Parietal lobe (tissue), 1 donor: Measurements from ENCODE around the gene SGSH. TPM values are rescaled to one million over a fixed set of nuclear protein-coding genes. Genes with fewer than 3 reads are reported as not detected.

Source experiments
- total RNA-seq: library from RNA; depleted of rRNA; stranded (reverse); fragments of >200 nt; gene quantifications from one replicate; pipeline ENCODE4 v1.2.3, GENCODE V29; 2014

Gene SGSH
- total RNA-seq: 7.2 TPM

DNA sequence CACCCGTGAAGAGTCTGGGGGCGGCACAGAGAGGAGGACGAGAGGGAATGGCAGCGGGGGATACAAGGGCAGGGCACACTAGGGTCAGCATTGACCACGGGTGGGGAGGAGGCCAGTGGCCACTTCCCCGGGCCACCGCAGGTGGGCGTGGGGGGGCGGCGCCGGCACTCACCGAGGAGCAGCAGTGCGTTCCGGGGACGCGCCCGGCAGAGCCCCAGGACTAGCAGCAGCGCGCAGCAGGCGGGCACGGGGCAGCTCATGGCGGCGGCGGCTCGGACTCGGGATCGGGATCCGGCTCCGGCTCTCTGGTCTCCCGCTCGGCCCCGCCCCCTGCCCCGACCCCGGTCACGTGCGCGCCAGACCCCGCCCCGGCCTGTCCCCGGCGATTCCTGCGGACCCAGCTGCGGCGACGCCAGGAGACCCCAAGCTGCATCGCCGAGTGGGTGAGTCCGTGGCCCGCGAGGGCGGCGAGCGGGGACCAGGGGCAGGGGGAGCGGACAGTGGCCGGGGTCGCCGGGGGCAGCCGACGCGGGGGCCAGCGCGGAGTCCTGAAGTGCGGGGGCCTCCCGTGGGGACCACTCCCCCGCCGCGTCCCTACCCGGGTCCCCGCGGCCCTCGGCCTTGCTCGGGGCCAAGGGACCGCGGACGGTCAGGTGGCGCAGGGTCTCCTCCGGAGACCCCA is at the start of gene SGSH, which contains the start of gene SLC26A11:
SGSH (minus strand) TSS at position 280 of the 682 bp plus-strand sequence; CDS start at position 260, 20 bp downstream.
SLC26A11 (plus strand) TSS at position 374 of the 682 bp plus-strand sequence. CDS start 1,134 bp downstream, outside the sequence.

DNA sequence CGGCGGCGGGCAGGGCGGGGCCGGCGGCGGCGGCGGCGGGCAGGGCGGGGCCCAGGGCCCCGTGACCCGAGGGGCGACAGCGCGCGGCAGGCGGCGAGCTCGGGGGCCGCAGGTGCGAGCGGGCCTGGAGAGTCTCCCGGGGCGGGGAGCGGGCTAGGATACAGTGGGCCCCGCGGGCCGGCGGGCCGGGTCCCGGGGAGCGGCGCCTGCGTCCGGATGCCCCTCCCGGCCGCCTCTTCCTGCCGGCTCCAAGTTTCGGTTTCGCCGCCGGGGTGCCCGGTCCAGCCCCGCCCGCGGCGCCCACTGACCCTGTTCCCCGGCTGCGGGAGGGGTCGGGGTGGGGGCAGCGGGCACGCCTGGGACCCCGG is 40.6 kb upstream of the SGSH start, which contains the start of gene RNF213:
RNF213 (plus strand) TSS at position 62 of the 368 bp plus-strand sequence. CDS start 2,830 bp downstream, outside the sequence.

DNA sequence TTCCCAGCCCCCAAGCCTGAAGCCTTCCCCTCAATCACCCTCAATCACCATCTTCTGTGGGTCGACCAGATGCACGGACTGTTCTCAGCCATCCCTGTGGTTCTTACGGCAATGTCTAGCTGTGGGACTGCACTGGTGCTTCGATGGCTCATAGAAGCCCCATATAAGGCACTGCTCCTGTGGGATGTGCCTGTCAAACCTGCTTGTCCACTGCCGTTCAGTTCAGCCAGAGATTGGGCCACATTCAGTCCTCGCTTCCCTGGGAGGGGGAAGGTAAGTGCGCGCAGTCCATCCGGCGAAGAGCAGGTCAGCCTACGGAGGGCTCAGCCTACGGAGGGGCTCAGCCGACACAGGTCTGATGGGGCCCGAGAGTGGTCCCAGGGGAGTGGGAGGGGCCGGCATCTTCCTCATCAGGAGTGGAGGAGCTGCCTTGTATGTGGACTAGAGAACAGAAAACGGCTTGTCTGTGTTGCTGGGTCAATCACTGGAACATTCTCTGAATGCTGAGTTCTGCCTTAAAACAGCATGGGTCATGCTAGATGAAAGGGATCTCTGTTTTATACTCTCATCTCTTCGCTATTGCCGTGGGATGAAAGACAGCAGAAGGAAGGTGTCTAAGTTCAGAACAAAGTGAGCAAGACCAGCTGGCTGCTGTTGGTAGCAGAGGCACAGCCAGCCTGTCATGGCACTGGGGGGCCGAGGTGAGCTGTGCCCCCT is 50.2 kb downstream of the SGSH start, which contains the start of gene CARD14:
CARD14 (plus strand) TSS at position 247 of the 717 bp plus-strand sequence. CDS start 11,409 bp downstream, outside the sequence.

Other genes with a start within 250 kb of the SGSH start
- 41.3 TPM for gene TBC1D16, start 184.5 kb downstream of the SGSH start, total RNA-seq
- gene CCDC40, start 183.7 kb downstream of the SGSH start, total RNA-seq: 12.2 TPM
- gene GAA, start 118.8 kb downstream of the SGSH start, total RNA-seq: 27.5 TPM
- gene EIF4A3, start 73.2 kb downstream of the SGSH start, total RNA-seq: 55.7 TPM
- 0.31 TPM for gene CARD14, start 50.3 kb downstream of the SGSH start, total RNA-seq
- gene SLC26A11, start 94 bp upstream of the SGSH start, total RNA-seq: 14.7 TPM
- 38.8 TPM for gene RNF213, start 40.5 kb upstream of the SGSH start, total RNA-seq
- 28.2 TPM for gene ENDOV, start 194.8 kb upstream of the SGSH start, total RNA-seq